ENCODE results near the gene GDPD5.

Gene GDPD5

DNA sequence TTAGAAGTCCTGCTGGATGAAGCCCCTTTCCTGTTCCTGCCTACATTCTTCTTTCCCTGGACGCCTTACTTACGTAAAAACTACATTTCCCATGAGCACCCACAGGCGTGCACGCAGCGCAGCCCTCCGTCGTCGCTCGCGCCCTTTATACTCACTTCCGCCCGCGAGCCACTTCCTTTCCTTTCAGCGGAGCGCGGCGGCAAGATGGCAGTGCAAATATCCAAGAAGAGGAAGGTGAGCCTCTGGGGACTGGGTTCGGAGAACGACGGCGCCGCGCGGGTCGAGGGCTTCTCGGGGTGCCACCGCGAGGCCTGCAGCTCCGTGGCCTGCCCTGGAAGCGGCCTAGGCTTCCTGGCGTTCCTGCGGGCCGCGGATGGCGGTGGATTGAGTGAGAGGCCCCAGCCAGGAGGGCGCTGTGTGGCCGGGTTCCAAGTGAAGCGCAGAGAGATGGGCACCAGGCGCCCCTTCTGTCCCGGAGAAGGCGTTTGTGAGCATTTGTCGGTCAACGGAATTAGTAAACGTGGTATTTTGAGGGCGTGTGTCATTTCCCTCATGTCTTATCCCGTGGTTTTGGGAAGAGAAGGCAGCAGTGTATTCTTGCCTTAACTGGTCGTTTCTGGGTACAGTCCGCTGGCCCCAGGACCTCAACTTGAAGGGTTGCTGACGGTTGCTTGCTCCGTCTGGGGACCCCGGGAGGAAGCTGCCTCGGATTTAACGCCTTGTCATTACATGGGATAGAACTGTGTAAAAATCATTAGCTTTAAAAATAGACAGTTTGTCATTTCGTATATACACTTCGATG is 126.2 kb downstream of the GDPD5 start, which contains the start of gene RPS3:
TSS of gene RPS3 (plus strand) at position 175 of the 802 bp plus-strand sequence. CDS start at position 205, 30 bp downstream.
- peak; percentile 80 for DNase-seq (ENCODE audit: low read depth)

DNA sequence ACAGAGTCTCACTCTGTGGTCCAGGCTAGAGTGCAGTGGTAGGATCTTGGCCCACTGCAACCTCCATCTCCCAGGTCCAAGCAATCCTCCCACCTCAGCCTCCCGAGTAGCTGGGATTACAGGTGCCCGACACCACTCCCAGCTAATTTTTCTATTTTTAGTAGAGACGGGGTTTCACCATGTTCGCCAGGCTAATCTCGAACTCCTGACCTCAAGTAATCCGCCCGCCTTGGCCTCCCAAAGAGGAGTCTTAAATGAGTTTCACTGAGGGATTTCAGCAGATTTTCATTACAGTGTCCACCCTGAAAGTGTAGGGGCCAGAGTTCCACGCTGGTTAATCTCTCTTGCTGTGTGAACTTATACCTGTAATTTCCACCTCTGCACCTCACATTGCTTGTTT is 126.8 kb downstream of the GDPD5 start:
- no peak for DNase-seq (ENCODE audit: low read depth)

DNA sequence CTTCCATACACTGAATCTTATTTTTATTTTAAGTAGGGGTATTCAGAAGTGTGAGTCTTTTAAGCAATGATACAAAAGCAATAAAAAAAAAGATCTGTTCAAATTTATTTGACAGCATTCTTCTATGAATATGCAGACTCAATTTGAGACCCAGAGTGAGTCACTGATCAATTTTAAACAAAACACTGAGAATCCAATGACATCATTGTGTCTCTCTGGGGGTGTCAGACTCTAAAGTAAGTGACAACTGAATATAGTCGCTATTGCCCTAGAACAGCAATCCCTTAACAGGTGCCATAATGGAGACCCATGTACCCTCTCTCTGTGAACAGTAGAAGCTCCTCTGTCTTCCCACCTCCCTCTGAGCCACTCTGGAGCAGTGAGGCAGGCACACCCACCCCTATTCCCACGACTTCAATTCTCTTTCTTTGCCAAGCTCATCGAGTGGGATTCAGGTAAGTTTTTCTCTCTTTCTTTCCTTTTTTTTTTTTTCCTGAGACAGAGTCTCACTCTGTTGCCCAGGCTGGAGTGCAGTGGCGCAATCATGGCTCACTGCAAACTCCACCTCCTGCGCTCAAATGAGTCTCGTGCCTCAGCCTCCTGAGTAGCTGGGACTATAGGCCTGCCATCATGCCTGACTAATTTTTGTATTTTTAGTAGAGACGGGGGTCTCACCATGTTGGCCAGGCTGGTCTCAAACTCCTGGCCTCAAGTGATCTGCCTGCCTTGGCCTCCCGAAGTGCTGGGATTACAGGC is 131.5 kb downstream of the GDPD5 start:
- no peak for DNase-seq (ENCODE audit: low read depth)

DNA sequence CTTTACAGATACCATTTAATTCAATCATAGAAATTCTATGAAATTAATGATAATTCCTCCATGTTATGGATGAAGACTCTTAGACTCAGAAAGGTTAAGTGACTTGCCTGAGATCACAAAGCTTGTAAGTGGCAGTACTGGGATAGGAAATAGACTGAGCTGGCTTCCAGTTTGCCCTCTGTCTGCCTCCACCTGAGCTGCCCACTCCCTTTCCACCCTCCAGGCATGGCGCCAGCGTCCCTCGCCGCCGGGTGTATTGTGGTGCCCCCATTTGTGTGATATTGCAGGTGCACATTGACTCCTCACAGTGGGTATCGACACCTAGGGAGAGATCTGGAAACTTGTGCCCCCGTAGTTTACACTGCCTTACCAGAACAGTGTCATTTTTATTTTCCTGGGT is 135.8 kb downstream of the GDPD5 start:
- no peak for DNase-seq (ENCODE audit: low read depth)

DNA sequence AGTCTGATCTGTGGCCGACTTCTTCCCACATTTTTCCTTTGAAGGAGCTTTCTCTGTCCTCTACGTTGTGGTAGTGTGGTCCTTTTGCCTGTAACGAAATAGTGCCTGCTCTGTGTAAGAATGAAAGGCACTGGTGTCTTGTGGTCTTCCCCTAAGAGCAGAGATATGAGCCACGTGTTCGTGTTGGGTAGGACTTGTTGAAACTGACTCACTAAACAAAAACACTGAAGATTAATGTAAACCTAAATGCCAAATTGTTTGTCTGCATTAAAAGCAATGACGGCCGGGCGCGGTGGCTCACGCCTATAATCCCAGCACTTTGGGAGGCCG is 136.5 kb downstream of the GDPD5 start:
- no peak for DNase-seq (ENCODE audit: low read depth)

DNA sequence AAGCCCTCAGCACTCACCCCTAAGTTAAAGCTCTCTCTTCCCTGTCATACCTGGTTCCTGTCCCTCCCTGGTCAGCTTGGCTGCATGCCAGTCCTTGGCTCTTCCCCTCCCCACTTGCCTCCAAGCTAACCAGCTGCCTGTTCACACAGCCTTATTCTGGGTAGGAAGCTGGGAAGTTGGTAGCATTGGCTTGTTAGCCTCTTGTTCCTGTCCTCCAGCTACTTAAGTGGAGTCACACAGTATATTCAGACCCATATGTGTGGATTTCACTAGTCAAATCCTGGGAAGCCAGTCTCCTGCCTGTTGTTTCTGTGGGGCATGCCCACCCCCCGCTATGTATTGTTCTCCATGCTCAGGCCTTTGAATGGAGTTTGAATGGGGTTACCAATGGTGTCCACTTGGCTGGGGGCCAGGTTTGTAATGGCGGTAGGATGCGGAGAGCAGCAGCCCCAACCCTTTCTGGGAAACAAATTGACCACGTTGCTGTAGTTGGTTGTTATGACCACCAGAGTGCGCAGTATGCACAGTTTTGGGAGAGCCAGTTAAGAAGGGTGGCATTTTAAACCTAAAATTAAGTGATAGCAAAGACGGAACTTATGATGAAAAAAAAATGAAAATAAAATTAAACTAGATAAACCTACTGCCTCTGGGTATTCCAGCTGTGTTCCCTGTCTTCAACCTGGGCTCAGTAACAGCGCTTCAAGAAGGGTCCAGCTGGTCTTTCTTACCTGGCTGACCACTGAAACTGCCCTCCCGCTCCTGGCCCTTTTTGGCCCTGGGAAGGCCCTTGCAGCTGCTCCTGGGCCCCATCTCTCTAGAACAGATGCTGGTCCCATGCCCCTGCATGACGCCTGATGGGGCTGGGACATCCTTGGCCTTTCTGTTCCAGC is 137.1 kb downstream of the GDPD5 start:
- DNase-seq (ENCODE audit: low read depth) = peak; percentile 45

DNA sequence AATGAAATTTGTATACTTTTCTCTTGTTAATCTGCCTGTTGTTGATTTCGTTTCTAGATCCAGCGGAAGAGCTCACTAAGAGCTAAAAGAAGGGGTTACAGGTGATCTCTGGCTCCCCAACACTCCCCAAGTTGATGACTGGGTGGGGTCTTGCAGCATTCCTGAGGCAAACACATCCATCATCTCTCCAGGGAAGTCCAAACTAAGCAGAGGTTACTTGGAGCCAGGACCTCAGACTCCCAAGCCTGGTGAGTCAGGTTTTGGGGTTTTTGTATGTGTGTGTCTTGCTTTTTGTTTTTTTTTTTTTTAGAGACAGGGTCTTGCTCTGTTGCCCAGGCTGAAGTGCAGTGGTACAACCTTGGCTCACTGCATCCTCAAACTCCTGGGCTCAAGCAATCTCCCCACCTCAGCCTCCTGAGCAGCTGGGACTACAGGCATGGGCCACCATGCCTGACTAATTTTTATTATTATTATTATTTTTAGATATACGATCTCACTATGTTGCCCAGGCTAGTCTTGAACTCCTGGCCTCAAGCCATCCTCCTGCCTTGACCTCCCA is 137.9 kb downstream of the GDPD5 start:
- no peak for DNase-seq (ENCODE audit: low read depth)

DNA sequence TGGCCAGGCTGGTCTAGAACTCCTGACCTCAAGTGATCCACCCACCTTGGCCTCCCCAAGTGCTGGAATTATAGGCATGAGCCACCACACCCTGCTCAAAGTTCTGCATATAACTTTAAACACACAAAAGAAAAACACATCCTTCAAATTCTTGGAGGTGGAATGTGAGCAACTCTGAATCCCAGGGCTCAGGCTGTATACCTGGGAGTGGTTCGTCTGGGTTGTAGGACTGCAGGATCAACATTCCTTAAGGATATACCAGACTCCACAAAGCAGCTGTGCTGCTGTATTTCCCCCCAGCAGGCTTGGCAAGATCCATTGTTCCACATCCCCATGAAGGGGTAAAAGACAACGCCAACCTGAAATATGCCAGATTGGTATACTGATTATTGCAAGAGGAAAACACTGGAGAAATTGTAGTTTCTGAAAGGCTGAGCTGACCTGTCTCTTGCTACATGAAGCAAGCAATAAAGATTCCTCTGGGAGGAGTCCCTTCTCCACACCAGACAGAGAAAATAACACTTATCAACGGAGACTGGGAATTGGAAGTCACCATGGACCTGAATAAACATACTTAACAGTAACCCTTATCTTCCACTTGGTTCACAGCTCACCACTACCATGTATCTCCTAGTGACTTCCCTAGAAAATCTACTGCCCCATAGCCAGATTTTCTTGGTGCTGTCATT is 138.7 kb downstream of the GDPD5 start:
- DNase-seq (ENCODE audit: low read depth) = no peak
